Upper lobe of right lung (tissue), 1 donor: ENCODE measurements around the gene ODC1. TPM values are rescaled to one million over a fixed set of nuclear protein-coding genes. Genes with fewer than 3 reads are reported as not detected.

ENCODE experiments used
- ATAC-seq: fragments of 200-7000 bp; cut with Tn5 transposase; one replicate; pipeline ENCODE4 v1.9.1; 2020; ENCODE audit warnings: mild to moderate bottlenecking, moderate library complexity
- DNase-seq: peaks from one replicate; pipeline ENCODE4 v3.0.0-alpha.2; 2020
- H3K27ac ChIP-seq: fragments of 200-600 bp; one replicate; pipeline ENCODE4 v1.8.0; 2022
- H3K27me3 ChIP-seq: fragments of 200-600 bp; one replicate; pipeline ENCODE4 v1.8.0; 2022; ENCODE audit warnings: mild to moderate bottlenecking
- H3K36me3 ChIP-seq: fragments of 200-600 bp; one replicate; pipeline ENCODE4 v1.8.0; 2022
- H3K4me1 ChIP-seq: fragments of 200-600 bp; one replicate; pipeline ENCODE4 v1.8.0; 2022
- H3K4me3 ChIP-seq: fragments of 200-600 bp; one replicate; pipeline ENCODE4 v1.8.0; 2022; ENCODE audit warnings: mild to moderate bottlenecking
- H3K9me3 ChIP-seq: fragments of 200-600 bp; one replicate; pipeline ENCODE4 v1.8.0; 2022
- intact Hi-C: fragments of 100-400 bp; cut with DNase I; formaldehyde crosslinking; loops from one replicate; pipeline ENCODE4 v1.11.0; 2022
- total RNA-seq: library from RNA; stranded (reverse); fragmentation: NEBNext Ultra II Directional; extraction: Animal tissue kit (Norgen Biotek cat#: 25700); gene quantifications from one replicate; pipeline ENCODE4 v1.2.1, GENCODE V29; 2021
- TF ChIP-seq, protein P1 (sequence below): fragments of 200-600 bp; IDR thresholded peaks from one replicate; pipeline ENCODE4 v1.8.0; 2022; ENCODE audit warnings: antibody characterized with exemption
- donor health status: DM: no; HTN: yes; CAD: no; lungs with severe emphysema.

ODC1 gene
- total RNA-seq, 1 donor from 2014 or later: 50.9 TPM

DNA sequence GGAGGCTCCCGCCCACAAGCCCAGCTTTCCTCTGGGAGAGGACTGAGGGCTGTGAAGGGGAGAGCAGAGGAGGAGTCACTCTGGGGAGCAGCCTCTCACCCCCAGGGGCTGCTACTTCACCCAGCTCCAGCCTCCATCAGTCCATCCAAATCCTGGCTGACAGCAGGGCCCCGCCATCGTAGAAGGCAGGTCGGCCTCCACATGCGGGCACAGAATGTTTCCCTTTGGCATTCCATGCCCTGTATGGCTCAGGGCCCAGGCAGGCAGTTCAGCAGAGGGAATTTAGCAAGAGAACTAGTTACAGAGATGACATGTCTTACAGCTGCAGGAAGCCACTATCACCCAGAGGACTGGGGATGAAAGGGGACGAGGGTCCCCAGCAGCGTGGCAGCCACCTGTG lies 6.4 kb upstream of the ODC1 start:
- ATAC-seq (no peak), DNase-seq (no peak)
- no peaks in the 10 kb centered on the region for H3K9me3 ChIP-seq
- no peaks in the 10 kb centered on the region for H3K27me3 ChIP-seq
- H3K4me3 ChIP-seq: no peak overlapping the region
- no peak overlapping the region for H3K27ac ChIP-seq
- intact Hi-C loops: no loop called here
- no peaks in the 10 kb centered on the region for H3K36me3 ChIP-seq
- H3K4me1 ChIP-seq: peaks cover 13% of the 10 kb centered on the region
- TF ChIP-seq, protein P1, sequence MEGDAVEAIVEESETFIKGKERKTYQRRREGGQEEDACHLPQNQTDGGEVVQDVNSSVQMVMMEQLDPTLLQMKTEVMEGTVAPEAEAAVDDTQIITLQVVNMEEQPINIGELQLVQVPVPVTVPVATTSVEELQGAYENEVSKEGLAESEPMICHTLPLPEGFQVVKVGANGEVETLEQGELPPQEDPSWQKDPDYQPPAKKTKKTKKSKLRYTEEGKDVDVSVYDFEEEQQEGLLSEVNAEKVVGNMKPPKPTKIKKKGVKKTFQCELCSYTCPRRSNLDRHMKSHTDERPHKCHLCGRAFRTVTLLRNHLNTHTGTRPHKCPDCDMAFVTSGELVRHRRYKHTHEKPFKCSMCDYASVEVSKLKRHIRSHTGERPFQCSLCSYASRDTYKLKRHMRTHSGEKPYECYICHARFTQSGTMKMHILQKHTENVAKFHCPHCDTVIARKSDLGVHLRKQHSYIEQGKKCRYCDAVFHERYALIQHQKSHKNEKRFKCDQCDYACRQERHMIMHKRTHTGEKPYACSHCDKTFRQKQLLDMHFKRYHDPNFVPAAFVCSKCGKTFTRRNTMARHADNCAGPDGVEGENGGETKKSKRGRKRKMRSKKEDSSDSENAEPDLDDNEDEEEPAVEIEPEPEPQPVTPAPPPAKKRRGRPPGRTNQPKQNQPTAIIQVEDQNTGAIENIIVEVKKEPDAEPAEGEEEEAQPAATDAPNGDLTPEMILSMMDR: no peak

DNA sequence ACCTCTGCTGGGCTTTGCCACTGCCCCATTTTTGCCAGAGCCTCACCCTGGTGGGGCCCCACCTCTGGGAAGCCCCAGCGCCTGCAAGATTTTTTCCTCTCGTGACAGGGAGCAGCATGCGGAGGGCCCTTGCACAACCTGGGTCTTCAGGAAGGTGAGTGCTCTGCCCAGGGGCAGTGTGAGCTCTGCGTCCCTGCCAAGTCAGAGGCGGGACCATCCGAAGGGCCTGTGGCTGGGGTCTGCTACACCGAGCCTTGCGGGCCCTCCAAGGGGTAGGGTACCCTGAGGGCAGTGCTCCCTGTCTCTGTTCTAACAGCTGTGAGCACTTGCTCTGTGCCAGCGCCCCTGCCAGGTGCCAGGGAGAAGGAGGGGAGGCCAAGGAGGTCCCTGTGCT lies 5.8 kb upstream of the ODC1 start:
- Histone ChIP-seq H3K36me3 (no peaks in the 10 kb centered on the region), H3K9me3 (no peaks in the 10 kb centered on the region), H3K4me3 (no peak overlapping the region), H3K27me3 (no peaks in the 10 kb centered on the region), H3K4me1 (peaks cover 18% of the 10 kb centered on the region), H3K27ac (no peak overlapping the region)
- ATAC-seq: peak; percentile 6
- TF ChIP-seq, protein P1: no peak
- DNase-seq: peak; percentile 69
- intact Hi-C loops: no loop called here

DNA sequence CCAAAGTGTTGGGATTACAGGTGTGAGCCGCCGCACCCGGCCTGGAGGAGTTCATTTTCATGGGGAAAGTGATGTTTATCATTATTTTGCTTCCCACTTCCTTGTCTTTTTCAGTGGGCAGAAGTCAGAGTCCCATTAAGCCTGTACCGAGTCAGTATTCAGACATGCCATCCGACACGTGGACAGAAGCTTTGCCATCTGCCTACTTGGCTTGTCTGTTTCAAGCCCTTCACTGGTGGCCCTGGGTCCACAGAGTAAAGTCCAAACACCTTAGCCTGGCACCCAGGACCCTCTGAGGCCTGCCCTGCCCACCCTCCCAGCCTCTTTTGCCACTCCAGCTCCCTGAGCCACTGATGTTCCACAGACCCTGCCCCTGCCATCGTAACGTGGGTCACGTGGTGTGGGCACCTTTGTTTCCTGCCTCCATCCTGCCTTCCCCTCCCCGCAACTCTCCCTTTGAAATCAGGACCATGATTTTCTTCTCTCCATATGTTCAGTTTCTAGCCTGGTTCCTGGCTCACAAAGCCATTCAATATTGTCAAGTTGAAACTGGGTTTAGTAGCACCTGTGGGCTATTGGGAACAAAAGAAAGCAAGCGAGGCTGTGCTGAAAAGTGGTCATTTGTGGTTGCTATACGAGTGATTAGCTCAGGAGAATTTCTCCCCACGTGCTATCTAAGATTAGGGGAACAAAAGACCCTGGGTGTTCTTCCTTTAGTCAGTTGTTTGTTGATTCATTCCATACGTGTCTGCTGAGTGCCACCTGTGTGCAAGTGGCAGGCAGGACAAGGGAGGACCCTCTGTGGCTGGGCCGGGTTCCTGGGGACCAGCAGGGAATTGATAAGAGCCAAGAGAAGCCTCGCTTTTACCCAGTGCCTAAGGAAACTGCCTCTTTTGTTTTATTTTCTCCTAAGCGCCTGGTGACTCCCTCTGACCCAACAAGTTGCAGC lies 5.1 kb upstream of the ODC1 start:
- no peaks in the 10 kb centered on the region for H3K27me3 ChIP-seq
- no peak overlapping the region for H3K27ac ChIP-seq
- ATAC-seq (no peak), DNase-seq (no peak)
- H3K4me3 ChIP-seq: no peak overlapping the region
- peaks cover 18% of the 10 kb centered on the region for H3K4me1 ChIP-seq
- TF ChIP-seq, protein P1: no peak
- H3K9me3 ChIP-seq: no peaks in the 10 kb centered on the region
- H3K36me3 ChIP-seq: no peaks in the 10 kb centered on the region
- intact Hi-C loops: no loop called here

DNA sequence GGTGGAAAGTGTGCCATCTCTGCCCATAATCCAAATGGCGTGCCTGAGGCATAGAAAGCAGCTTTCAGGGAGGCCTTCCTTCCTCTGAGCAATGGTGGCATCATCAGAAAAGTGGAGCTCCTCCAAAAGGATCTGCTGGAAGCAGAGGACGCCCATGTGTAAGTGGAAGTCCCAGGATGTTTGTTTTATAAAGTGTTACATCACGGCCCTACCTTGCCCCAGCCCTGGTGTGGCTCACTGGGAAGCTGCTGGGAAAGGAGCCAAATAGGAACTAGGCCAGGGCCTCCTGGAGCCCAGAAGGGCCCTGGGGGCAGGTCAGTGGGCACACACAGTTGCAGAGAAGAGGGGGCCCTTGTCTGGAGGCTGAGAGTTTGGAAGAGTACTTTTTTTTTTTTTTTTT lies 4.2 kb upstream of the ODC1 start:
- peak; percentile 23 for ATAC-seq
- peak; percentile 84 for DNase-seq
- Histone ChIP-seq H3K27ac (peak overlapping the region; percentile 53), H3K4me3 (no peak overlapping the region), H3K4me1 (peaks cover 19% of the 10 kb centered on the region), H3K36me3 (no peaks in the 10 kb centered on the region), H3K9me3 (no peaks in the 10 kb centered on the region), H3K27me3 (no peaks in the 10 kb centered on the region)
- TF ChIP-seq, protein P1: no peak
- intact Hi-C loops: no loop called here

DNA sequence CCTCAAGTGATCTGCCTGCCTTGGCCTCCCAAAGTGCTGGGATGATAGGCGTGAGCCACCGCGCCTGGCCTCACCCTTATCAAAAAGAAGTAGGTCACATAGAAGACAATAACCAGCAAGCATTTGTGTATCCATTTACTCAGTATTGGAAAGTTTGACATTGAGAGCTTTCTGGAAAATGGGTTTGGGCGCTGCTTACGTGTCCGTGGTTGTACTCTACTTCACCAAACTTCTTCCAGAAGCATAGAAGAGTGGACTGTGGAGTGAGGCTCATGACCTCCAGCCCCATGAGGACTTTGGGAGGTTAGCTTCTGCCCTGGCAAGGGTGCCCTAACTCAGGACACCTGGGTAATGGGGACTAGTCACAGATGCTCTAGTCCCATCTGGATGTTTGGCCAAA lies 3.7 kb upstream of the ODC1 start:
- ATAC-seq (no peak), DNase-seq (no peak)
- Histone ChIP-seq H3K4me1 (peaks cover 24% of the 10 kb centered on the region), H3K9me3 (no peaks in the 10 kb centered on the region), H3K4me3 (no peak overlapping the region), H3K27ac (peak overlapping the region; percentile 53), H3K36me3 (no peaks in the 10 kb centered on the region), H3K27me3 (no peaks in the 10 kb centered on the region)
- TF ChIP-seq, protein P1: no peak
- intact Hi-C loops: no loop called here
